HS-27A (cell line): ENCODE data around the gene ATP2B2.

ENCODE experiments used
- DNase-seq: peaks from one replicate; pipeline ENCODE4 v3.0.0-alpha.2; 2012; ENCODE audit warnings: low read depth, missing footprints

ATP2B2 gene

GRCh38 chr3:10529809-10530208, 24.4 kb upstream of the ATP2B2 start:
- DNase-seq: no peak

- DNase-seq: no peak
These were observed 22.7 kb upstream of the ATP2B2 start for GRCh38 chr3:10528046-10528445.

GRCh38 chr3:10527295-10528001, 22.1 kb upstream of the ATP2B2 start:
- no peak for DNase-seq

- no peak for DNase-seq
These were observed 21.0 kb upstream of the ATP2B2 start for GRCh38 chr3:10526366-10526765.

- DNase-seq: no peak
These were observed 19.5 kb upstream of the ATP2B2 start for GRCh38 chr3:10524799-10525301.

- DNase-seq: no peak
These were observed 18.9 kb upstream of the ATP2B2 start for GRCh38 chr3:10524270-10524669.

- no peak for DNase-seq
These were observed 18.2 kb upstream of the ATP2B2 start for GRCh38 chr3:10523561-10523960.

GRCh38 chr3:10522646-10523303, 17.4 kb upstream of the ATP2B2 start:
- DNase-seq: no peak

- no peak for DNase-seq
These were observed 16.5 kb upstream of the ATP2B2 start for GRCh38 chr3:10521772-10522441.

GRCh38 chr3:10520072-10520471, 14.7 kb upstream of the ATP2B2 start:
- DNase-seq: no peak

- no peak for DNase-seq
These were observed 13.8 kb upstream of the ATP2B2 start for GRCh38 chr3:10519236-10519635.

GRCh38 chr3:10518506-10519150, 13.2 kb upstream of the ATP2B2 start:
- DNase-seq: peak; percentile 77

GRCh38 chr3:10517627-10518026, 12.2 kb upstream of the ATP2B2 start:
- no peak for DNase-seq

GRCh38 chr3:10516544-10517452, 11.4 kb upstream of the ATP2B2 start:
- no peak for DNase-seq

GRCh38 chr3:10515884-10516495, 10.6 kb upstream of the ATP2B2 start:
- no peak for DNase-seq

GRCh38 chr3:10515396-10515795, 10.0 kb upstream of the ATP2B2 start:
- no peak for DNase-seq

GRCh38 chr3:10514407-10515069, 9.2 kb upstream of the ATP2B2 start:
- DNase-seq: no peak

- no peak for DNase-seq
These were observed 7.9 kb upstream of the ATP2B2 start for GRCh38 chr3:10513306-10513705.

GRCh38 chr3:10512687-10513086, 7.3 kb upstream of the ATP2B2 start:
- DNase-seq: no peak

GRCh38 chr3:10511809-10512494, 6.6 kb upstream of the ATP2B2 start:
- DNase-seq: peak; percentile 69
